Measurements from ENCODE around the gene FBXL16. TPM values are rescaled to one million over a fixed set of nuclear protein-coding genes. Genes with fewer than 3 reads are reported as not detected.

FBXL16 gene
- total and polyA plus RNA-seq, 2 donors (not counting 3 experiments of a cell fraction or from before 2014, with no cell fraction given): 0.07 to 0.22 TPM

DNA sequence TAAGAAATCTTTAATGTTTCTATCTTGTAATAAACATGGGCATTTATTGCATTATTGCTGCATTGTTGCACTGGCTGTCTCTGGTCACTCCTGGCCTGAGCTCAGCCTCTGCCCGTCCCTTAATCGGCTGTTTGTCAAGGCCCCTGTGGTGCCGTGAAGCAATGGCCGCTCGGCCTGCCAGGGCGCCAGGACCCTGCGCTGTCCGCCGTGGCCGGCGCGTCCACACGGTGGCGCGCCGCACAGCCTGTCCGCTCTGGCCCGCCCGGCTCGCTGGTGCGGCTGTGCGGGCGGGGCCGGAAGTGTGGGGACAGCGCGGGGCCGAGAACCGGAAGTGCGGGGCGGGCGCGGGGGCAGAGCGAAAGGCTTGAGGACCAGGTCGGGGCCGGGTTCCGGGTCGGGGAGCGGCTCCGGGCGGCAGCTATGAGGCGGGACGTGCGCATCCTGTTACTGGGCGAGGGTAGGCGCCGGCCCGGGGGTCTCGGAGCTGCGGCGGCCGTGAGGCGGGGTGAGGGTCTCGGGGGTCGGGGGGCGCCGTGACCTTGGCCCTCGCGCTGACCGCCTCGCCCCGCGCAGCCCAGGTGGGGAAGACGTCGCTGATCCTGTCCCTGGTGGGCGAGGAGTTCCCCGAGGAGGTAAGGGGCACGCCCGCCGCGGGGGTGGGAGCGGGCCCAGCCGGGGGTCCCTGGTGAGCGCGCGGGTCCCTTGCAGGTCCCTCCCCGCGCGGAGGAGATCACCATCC lies 37.7 kb downstream of the FBXL16 start, which contains the start of gene RHOT2:
Gene RHOT2, plus strand, starts transcription at position 353 of the 739 bp plus-strand sequence. Its CDS starts 68 bp downstream, at position 421.
- Histone ChIP-seq H4K20me1 (replicated peaks; ENCODE audit: control insufficient read depth, extremely low read depth, insufficient read depth, low read length) (no peaks in the 10 kb centered on the region), H3K9me3 (replicated peaks; ENCODE audit: control insufficient read depth, insufficient read depth, low read length) (no peaks in the 10 kb centered on the region), H3K4me3 (replicated peaks in 1 of 3; ENCODE audit: insufficient read depth in 1 of 3, low read depth in 1 of 3, low read length in 3 of 3) (peak within 1 kb of the TSS; percentile 65 to 80 (median 79)), H3K27ac (ENCODE audit: insufficient read depth, low read depth, low read length) (peak within 1 kb of the TSS; percentile 48), H3K4me2 (ENCODE audit: insufficient read depth, low read length) (peak within 1 kb of the TSS; percentile 59), H3K36me3 (ENCODE audit: control insufficient read depth in 2 of 2, extremely low read depth in 1 of 2, insufficient read depth in 2 of 2, low read length in 2 of 2) (peaks cover 5 to 29% of the 10 kb centered on the region in 2 experiments), H3K4me1 (ENCODE audit: control insufficient read depth, extremely low read depth, insufficient read depth, low read length) (no peaks in the 10 kb centered on the region), H2AFZ (ENCODE audit: low read depth, low read length) (peak within 1 kb of the TSS; percentile 79), H3K9ac (replicated peaks; ENCODE audit: extremely low read depth, insufficient read depth, low read length) (peak within 1 kb of the TSS; percentile 81), H3K27me3 (ENCODE audit: control insufficient read depth in 2 of 2, insufficient read depth in 2 of 2, low read length in 2 of 2) (no peaks in the 10 kb centered on the region), H3K79me2 (ENCODE audit: control insufficient read depth, insufficient read depth, low read length) (peaks cover 18% of the 10 kb centered on the region), H3K9me1 (replicated peaks; ENCODE audit: control insufficient read depth, extremely low read depth, insufficient read depth, low read length) (no peaks in the 10 kb centered on the region)
- DNase-seq (ENCODE audit: low read depth, low spot score) (peak; percentile 86), FAIRE-seq (peak; percentile 79)
- intact Hi-C loops (cut with micrococcal nuclease): loop anchor here (1.0 kb wide), 2 partner anchors 11 to 79 kb away; no protein-coding TSS in a partner anchor
- BruUV-seq (replicated peaks): no TSS peak
- TF ChIP-seq POLR2AphosphoS5 (IDR thresholded peaks at IDR 0.05; ENCODE audit: insufficient read depth, low read depth, low read length) (peak; percentile 92), MYC (IDR thresholded peaks at IDR 0.05; ENCODE audit: low read depth, low read length) (no peak), POLR2A (IDR thresholded peaks at IDR 0.05; ENCODE audit: low read depth, low read length) (peak; percentile 79)
- TF ChIP-seq, protein P1, sequence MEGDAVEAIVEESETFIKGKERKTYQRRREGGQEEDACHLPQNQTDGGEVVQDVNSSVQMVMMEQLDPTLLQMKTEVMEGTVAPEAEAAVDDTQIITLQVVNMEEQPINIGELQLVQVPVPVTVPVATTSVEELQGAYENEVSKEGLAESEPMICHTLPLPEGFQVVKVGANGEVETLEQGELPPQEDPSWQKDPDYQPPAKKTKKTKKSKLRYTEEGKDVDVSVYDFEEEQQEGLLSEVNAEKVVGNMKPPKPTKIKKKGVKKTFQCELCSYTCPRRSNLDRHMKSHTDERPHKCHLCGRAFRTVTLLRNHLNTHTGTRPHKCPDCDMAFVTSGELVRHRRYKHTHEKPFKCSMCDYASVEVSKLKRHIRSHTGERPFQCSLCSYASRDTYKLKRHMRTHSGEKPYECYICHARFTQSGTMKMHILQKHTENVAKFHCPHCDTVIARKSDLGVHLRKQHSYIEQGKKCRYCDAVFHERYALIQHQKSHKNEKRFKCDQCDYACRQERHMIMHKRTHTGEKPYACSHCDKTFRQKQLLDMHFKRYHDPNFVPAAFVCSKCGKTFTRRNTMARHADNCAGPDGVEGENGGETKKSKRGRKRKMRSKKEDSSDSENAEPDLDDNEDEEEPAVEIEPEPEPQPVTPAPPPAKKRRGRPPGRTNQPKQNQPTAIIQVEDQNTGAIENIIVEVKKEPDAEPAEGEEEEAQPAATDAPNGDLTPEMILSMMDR (IDR thresholded peaks at IDR 0.05; ENCODE audit: extremely low read depth in 1 of 2, insufficient read depth in 1 of 2, low read depth in 1 of 2, low read length in 2 of 2): peak; percentile 70 to 96
- ChIA-PET POLR2A (no interaction called here), CTCF (interaction anchor here (0.7 to 1.8 kb wide), 5 partner anchors 8 to 89 kb away, joined by 3 to 6 read pairs (median 4); partner anchors contain the start of gene STUB1)
- dilution Hi-C loops (cut with MboI; ENCODE audit: extremely low pct_ligation_motif_present, low sequenced_read_pairs): no loop called here
